K562 (cell line): ENCODE data around the gene HCFC1R1. TPM values are rescaled to one million over a fixed set of nuclear protein-coding genes. Genes with fewer than 3 reads are reported as not detected.

Source experiments
- C11orf30 ChIP-seq: fragments of 450-650 bp; IDR thresholded peaks from 2 replicates; pipeline ENCODE4 v1.6.1; 2016; ENCODE audit warnings: low read depth, mild to moderate bottlenecking
- CBFA2T3 ChIP-seq: fragments of 450-650 bp; IDR thresholded peaks from 2 replicates; pipeline ENCODE4 v1.6.1; 2017
- PHTF2 ChIP-seq: fragments of 250-450 bp; sonication (Bioruptor Pico); IDR thresholded peaks from 2 replicates; pipeline ENCODE4 v1.5.0; 2021; ENCODE audit warnings: mild to moderate bottlenecking
- polyA plus RNA-seq, 8 experiments: library from polyadenylated mRNA; depleted of rRNA in 4 of 8; stranded (reverse) in 5 of 8; unstranded in 3 of 8; fragments of >200 nt; fragmentation: Nextera tagmentation in 2 of 8; fragmentation: Illumina TruSeq in 1 of 8; extraction: Ambion mirVana in 2 of 8; extraction: Trizol in 1 of 8; gene quantifications; 2 replicates each; pipeline versions ENCODE4 v1.2.1 to v1.2.3, GENCODE V29; 2011 to 2014; ENCODE audit warnings: inconsistent platforms in 1 of 8, missing spikeins in 1 of 8
- total RNA-seq, 7 experiments: library from RNA; depleted of rRNA in 6 of 7; stranded (reverse); fragments of >200 nt in 6 of 7; fragmentation: Illumina TruSeq in 2 of 7; extraction: Trizol in 2 of 7; gene quantifications; 2 replicates each; pipeline versions ENCODE4 v1.2.1 to v1.2.3, GENCODE V29; 2011 to 2021; ENCODE audit warnings: low replicate concordance in 1 of 7
- TF ChIP-seq, protein P1 (sequence below), 2 experiments: IDR thresholded peaks; 2 replicates each; pipeline ENCODE4 v1.6.1; 2011; ENCODE audit warnings: borderline replicate concordance in 1 of 2, control low read depth in 1 of 2, low read depth in 1 of 2, low read length in 1 of 2, mild to moderate bottlenecking in 1 of 2, mixed read lengths in 1 of 2, moderate library complexity in 1 of 2; ENCODE audit not compliant: insufficient read depth in 1 of 2, insufficient read length in 1 of 2, poor library complexity in 1 of 2, severe bottlenecking in 1 of 2; ENCODE audit errors: extremely low read depth in 1 of 2
- TF ChIP-seq, protein P2 (sequence below): fragments of 450-650 bp; IDR thresholded peaks from 2 replicates; pipeline ENCODE4 v1.6.1; 2017; ENCODE audit warnings: antibody characterized with exemption, mild to moderate bottlenecking
- TF ChIP-seq, protein P3 (sequence below), 2 experiments: fragments of 450-650 bp in 1 of 2; sonication (generic) in 1 of 2; formaldehyde crosslinking in 1 of 2; IDR thresholded peaks; 2 replicates each; pipeline versions ENCODE4 v1.7.1 to v1.9.0; 2016 to 2022; ENCODE audit warnings: inconsistent platforms in 1 of 2, mild to moderate bottlenecking in 1 of 2, missing genetic modification reagents in 1 of 2
- TF ChIP-seq, protein P4 (sequence below): sonication (generic); formaldehyde crosslinking; IDR thresholded peaks from 2 replicates; pipeline ENCODE4 v1.5.0; 2020; ENCODE audit warnings: missing genetic modification reagents

HCFC1R1 gene
- total and polyA plus RNA-seq, 9 of the 15 experiments (the other 6 are each of a cell fraction or from before 2014, with no cell fraction given): 2.2 to 29.0 (median 11.2) TPM

DNA sequence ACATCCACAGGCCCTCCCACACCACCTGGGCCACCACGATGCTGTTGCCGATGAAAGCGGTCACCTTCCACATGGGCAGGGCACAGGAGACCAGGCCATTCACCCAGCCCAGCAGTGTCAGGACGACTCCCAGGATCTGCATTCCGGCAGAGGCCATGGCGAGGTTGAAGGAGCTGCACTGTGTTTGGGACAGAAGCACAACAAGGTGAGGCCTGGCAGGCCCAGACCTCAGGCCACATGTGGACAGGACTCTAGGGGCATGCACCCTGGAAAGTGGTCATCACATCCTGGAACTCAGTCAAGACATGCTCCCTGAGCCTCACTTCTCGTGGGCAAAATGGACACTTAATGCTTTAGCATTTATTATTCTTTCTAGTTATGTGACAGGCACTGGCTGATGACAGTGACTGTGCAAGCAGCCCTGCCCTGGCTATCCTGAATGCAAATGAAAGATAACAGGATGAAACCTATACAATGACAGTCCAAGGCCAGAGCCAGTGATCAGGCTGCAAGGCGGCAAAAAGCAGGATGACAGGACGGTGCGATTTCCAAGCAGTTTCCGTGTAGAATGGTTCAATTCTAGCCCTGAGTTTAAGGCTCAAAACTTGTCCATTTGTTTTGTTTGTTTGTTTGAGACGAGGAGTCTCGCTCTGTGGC, 7.7 kb downstream of the HCFC1R1 start (continued):
- TF ChIP-seq, protein P1, sequence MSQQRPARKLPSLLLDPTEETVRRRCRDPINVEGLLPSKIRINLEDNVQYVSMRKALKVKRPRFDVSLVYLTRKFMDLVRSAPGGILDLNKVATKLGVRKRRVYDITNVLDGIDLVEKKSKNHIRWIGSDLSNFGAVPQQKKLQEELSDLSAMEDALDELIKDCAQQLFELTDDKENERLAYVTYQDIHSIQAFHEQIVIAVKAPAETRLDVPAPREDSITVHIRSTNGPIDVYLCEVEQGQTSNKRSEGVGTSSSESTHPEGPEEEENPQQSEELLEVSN (IDR thresholded peaks at IDR 0.05; ENCODE audit: borderline replicate concordance in 1 of 2, extremely low read depth in 1 of 2, insufficient read depth in 1 of 2, insufficient read length in 1 of 2, low read depth in 1 of 2, low read length in 1 of 2, poor library complexity in 1 of 2, severe bottlenecking in 1 of 2): peak in 1 of 2 experiments; percentile 68
- TF ChIP-seq, protein P2, sequence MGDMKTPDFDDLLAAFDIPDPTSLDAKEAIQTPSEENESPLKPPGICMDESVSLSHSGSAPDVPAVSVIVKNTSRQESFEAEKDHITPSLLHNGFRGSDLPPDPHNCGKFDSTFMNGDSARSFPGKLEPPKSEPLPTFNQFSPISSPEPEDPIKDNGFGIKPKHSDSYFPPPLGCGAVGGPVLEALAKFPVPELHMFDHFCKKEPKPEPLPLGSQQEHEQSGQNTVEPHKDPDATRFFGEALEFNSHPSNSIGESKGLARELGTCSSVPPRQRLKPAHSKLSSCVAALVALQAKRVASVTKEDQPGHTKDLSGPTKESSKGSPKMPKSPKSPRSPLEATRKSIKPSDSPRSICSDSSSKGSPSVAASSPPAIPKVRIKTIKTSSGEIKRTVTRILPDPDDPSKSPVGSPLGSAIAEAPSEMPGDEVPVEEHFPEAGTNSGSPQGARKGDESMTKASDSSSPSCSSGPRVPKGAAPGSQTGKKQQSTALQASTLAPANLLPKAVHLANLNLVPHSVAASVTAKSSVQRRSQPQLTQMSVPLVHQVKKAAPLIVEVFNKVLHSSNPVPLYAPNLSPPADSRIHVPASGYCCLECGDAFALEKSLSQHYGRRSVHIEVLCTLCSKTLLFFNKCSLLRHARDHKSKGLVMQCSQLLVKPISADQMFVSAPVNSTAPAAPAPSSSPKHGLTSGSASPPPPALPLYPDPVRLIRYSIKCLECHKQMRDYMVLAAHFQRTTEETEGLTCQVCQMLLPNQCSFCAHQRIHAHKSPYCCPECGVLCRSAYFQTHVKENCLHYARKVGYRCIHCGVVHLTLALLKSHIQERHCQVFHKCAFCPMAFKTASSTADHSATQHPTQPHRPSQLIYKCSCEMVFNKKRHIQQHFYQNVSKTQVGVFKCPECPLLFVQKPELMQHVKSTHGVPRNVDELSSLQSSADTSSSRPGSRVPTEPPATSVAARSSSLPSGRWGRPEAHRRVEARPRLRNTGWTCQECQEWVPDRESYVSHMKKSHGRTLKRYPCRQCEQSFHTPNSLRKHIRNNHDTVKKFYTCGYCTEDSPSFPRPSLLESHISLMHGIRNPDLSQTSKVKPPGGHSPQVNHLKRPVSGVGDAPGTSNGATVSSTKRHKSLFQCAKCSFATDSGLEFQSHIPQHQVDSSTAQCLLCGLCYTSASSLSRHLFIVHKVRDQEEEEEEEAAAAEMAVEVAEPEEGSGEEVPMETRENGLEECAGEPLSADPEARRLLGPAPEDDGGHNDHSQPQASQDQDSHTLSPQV: peak; percentile 62
- TF ChIP-seq, protein P3, sequence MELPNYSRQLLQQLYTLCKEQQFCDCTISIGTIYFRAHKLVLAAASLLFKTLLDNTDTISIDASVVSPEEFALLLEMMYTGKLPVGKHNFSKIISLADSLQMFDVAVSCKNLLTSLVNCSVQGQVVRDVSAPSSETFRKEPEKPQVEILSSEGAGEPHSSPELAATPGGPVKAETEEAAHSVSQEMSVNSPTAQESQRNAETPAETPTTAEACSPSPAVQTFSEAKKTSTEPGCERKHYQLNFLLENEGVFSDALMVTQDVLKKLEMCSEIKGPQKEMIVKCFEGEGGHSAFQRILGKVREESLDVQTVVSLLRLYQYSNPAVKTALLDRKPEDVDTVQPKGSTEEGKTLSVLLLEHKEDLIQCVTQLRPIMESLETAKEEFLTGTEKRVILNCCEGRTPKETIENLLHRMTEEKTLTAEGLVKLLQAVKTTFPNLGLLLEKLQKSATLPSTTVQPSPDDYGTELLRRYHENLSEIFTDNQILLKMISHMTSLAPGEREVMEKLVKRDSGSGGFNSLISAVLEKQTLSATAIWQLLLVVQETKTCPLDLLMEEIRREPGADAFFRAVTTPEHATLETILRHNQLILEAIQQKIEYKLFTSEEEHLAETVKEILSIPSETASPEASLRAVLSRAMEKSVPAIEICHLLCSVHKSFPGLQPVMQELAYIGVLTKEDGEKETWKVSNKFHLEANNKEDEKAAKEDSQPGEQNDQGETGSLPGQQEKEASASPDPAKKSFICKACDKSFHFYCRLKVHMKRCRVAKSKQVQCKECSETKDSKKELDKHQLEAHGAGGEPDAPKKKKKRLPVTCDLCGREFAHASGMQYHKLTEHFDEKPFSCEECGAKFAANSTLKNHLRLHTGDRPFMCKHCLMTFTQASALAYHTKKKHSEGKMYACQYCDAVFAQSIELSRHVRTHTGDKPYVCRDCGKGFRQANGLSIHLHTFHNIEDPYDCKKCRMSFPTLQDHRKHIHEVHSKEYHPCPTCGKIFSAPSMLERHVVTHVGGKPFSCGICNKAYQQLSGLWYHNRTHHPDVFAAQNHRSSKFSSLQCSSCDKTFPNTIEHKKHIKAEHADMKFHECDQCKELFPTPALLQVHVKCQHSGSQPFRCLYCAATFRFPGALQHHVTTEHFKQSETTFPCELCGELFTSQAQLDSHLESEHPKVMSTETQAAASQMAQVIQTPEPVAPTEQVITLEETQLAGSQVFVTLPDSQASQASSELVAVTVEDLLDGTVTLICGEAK (IDR thresholded peaks at IDR 0.05): no peak
- TF ChIP-seq, protein P3 (CRISPR knock-in tag; IDR thresholded peaks at IDR 0.05): no peak
- TF ChIP-seq, protein P4, sequence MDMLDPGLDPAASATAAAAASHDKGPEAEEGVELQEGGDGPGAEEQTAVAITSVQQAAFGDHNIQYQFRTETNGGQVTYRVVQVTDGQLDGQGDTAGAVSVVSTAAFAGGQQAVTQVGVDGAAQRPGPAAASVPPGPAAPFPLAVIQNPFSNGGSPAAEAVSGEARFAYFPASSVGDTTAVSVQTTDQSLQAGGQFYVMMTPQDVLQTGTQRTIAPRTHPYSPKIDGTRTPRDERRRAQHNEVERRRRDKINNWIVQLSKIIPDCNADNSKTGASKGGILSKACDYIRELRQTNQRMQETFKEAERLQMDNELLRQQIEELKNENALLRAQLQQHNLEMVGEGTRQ (CRISPR knock-in tag): no peak
- no peak for TF ChIP-seq PHTF2 (CRISPR knock-in tag)
- peak; percentile 60 for TF ChIP-seq CBFA2T3
- TF ChIP-seq C11orf30: 0 out of 2 replicates have a peak, but pooled peaks have one; percentile 17
